SH-SY5Y (cell line): ENCODE data around the gene PLIN4.

Experiments used
- GATA2 ChIP-seq: IDR thresholded peaks from 2 replicates; pipeline ENCODE4 v1.6.1; 2011; ENCODE audit warnings: mild to moderate bottlenecking, low read depth, low read length
- GATA3 ChIP-seq: IDR thresholded peaks from 2 replicates; pipeline ENCODE4 v1.6.1; 2011; ENCODE audit warnings: low read depth, mild to moderate bottlenecking, low read length, moderate library complexity

DNA sequence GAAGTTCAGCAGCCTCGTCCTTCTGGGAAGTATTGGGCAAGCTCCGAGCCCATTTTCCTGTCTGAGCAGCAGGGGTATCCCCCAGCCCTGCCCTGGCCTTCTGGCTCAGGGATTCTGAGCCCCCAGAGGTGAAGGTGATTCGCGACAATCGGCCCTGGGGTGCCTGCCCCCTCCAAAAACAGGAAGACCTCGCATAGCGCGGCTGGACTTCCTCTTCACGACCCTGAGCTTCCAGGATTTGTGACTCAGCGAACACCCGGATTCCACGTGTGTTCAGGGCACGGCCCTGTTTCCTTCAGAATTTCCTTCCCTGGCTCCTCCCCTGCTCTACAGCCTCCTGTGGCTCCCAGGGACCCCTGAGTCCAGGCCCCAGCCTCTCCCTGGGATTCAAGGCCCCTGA is 41.3 kb upstream of the PLIN4 start, which contains the start of gene SEMA6B:
- TF ChIP-seq GATA3: no peak
- TF ChIP-seq GATA2: no peak
